WTC11 (cell line): Measurements from ENCODE around the gene ENAH. TPM values are rescaled to one million over a fixed set of nuclear protein-coding genes. Genes with fewer than 3 reads are reported as not detected.

Experiments
- ATAC-seq: fragments of 200-7000 bp; cut with Tn5 transposase; 2 replicates; pipeline ENCODE4 v1.10.0; 2021; ENCODE audit warnings: mild to moderate bottlenecking, moderate library complexity
- CTCF ChIA-PET: fragments of 300-600 bp; sonication (Branson Sonifier 250); formaldehyde crosslinking; loops from one replicate; lab custom pipeline; 2021; ENCODE audit warnings: antibody characterized with exemption; lab: Charles Lee
- POLR2A ChIA-PET: fragments of 350-600 bp; sonication (Branson Sonifier 250); formaldehyde crosslinking; loops from one replicate; lab custom pipeline; 2021; ENCODE audit warnings: antibody characterized with exemption; lab: Charles Lee
- DNase-seq: peaks from one replicate; pipeline ENCODE4 v3.0.0; 2021; ENCODE audit warnings: low spot score
- H3K27ac Mint-ChIP-seq: 2 replicates; pipeline ENCODE4 v1.8.0; 2021; ENCODE audit warnings: mixed read lengths
- H3K27me3 Mint-ChIP-seq: 2 replicates; pipeline ENCODE4 v1.8.0; 2021; ENCODE audit warnings: low read depth, mild to moderate bottlenecking, moderate library complexity, mixed read lengths
- H3K36me3 Mint-ChIP-seq: 2 replicates; pipeline ENCODE4 v1.8.0; 2021; ENCODE audit warnings: mixed read lengths
- H3K4me1 Mint-ChIP-seq: 2 replicates; pipeline ENCODE4 v1.8.0; 2022; ENCODE audit warnings: mixed read lengths
- H3K4me3 Mint-ChIP-seq: 2 replicates; pipeline ENCODE4 v1.8.0; 2021; ENCODE audit warnings: mild to moderate bottlenecking, moderate library complexity, mixed read lengths
- H3K9me3 Mint-ChIP-seq: 2 replicates; pipeline ENCODE4 v1.8.0; 2021; ENCODE audit warnings: mixed read lengths
- CBFB ChIP-seq: sonication (generic); formaldehyde crosslinking; IDR thresholded peaks from 2 replicates; pipeline ENCODE4 v1.8.1; 2022; ENCODE audit warnings: mild to moderate bottlenecking, low read depth, missing genetic modification reagents
- CREB1 ChIP-seq: sonication (generic); formaldehyde crosslinking; IDR thresholded peaks from 2 replicates; pipeline ENCODE4 v1.8.0; 2023; ENCODE audit warnings: mild to moderate bottlenecking, missing genetic modification reagents
- ESRRA ChIP-seq: sonication (generic); formaldehyde crosslinking; IDR thresholded peaks from 2 replicates; pipeline ENCODE4 v1.8.1; 2022; ENCODE audit warnings: mild to moderate bottlenecking, missing genetic modification reagents, borderline replicate concordance
- ETV6 ChIP-seq: sonication (generic); formaldehyde crosslinking; IDR thresholded peaks from 2 replicates; pipeline ENCODE4 v1.8.1; 2022; ENCODE audit warnings: mild to moderate bottlenecking, missing genetic modification reagents
- MXD4 ChIP-seq: fragments of 250-450 bp; sonication (Bioruptor Pico); IDR thresholded peaks from 2 replicates; pipeline ENCODE4 v1.8.0; 2021; ENCODE audit warnings: mild to moderate bottlenecking, moderate library complexity, borderline replicate concordance
- MYBL2 ChIP-seq: sonication (generic); formaldehyde crosslinking; IDR thresholded peaks from 2 replicates; pipeline ENCODE4 v1.8.1; 2023; ENCODE audit warnings: mild to moderate bottlenecking, moderate library complexity, missing genetic modification reagents
- NFATC4 ChIP-seq: fragments of 250-450 bp; sonication (Bioruptor Pico); IDR thresholded peaks from 2 replicates; pipeline ENCODE4 v1.9.0; 2021; ENCODE audit warnings: mild to moderate bottlenecking
- RELA ChIP-seq: sonication (generic); formaldehyde crosslinking; IDR thresholded peaks from 2 replicates; pipeline ENCODE4 v1.8.1; 2022; ENCODE audit warnings: missing genetic modification reagents, mild to moderate bottlenecking, borderline replicate concordance
- RORB ChIP-seq: fragments of 250-450 bp; sonication (Bioruptor Pico); IDR thresholded peaks from 2 replicates; pipeline ENCODE4 v1.9.0; 2021; ENCODE audit warnings: mild to moderate bottlenecking
- TEAD4 ChIP-seq: sonication (generic); formaldehyde crosslinking; IDR thresholded peaks from 2 replicates; pipeline ENCODE4 v1.8.0; 2022; ENCODE audit warnings: mild to moderate bottlenecking, missing genetic modification reagents
- ZNF317 ChIP-seq: sonication (generic); formaldehyde crosslinking; IDR thresholded peaks from 2 replicates; pipeline ENCODE4 v1.8.1; 2023; ENCODE audit warnings: low read depth, mild to moderate bottlenecking, moderate library complexity, missing genetic modification reagents, borderline replicate concordance
- ZNF416 ChIP-seq: fragments of 250-450 bp; sonication (Bioruptor Pico); IDR thresholded peaks from 2 replicates; pipeline ENCODE4 v1.9.0; 2021; ENCODE audit warnings: mild to moderate bottlenecking, inconsistent platforms
- total RNA-seq: library from RNA; stranded (reverse); gene quantifications from 3 replicates; pipeline ENCODE4 v1.2.3, GENCODE V29; 2021
- TF ChIP-seq, protein P1 (sequence below): sonication (generic); formaldehyde crosslinking; IDR thresholded peaks from 2 replicates; pipeline ENCODE4 v1.8.1; 2022; ENCODE audit warnings: mild to moderate bottlenecking, missing genetic modification reagents, moderate library complexity, borderline replicate concordance
- TF ChIP-seq, protein P2 (sequence below): sonication (generic); formaldehyde crosslinking; conservative IDR thresholded peaks from 2 replicates; pipeline ENCODE4 v1.8.1; 2022; ENCODE audit warnings: mild to moderate bottlenecking, missing genetic modification reagents
- TF ChIP-seq, protein P3 (sequence below): sonication (generic); formaldehyde crosslinking; IDR thresholded peaks from 2 replicates; pipeline ENCODE4 v1.8.0; 2023; ENCODE audit warnings: mild to moderate bottlenecking, missing genetic modification reagents
- TF ChIP-seq, protein P4 (sequence below): sonication (generic); formaldehyde crosslinking; conservative IDR thresholded peaks from 2 replicates; pipeline ENCODE4 v1.8.1; 2023; ENCODE audit warnings: mild to moderate bottlenecking, low read depth, missing genetic modification reagents, moderate library complexity
- TF ChIP-seq, protein P5 (sequence below): sonication (generic); formaldehyde crosslinking; IDR thresholded peaks from 2 replicates; pipeline ENCODE4 v1.8.0; 2022; ENCODE audit warnings: mild to moderate bottlenecking, missing genetic modification reagents
- TF ChIP-seq, protein P6 (sequence below): sonication (generic); formaldehyde crosslinking; IDR thresholded peaks from 2 replicates; pipeline ENCODE4 v1.8.1; 2023; ENCODE audit warnings: mild to moderate bottlenecking, missing genetic modification reagents

ENAH gene
- total RNA-seq, 1 experiment from 2014 or later = 227 TPM

DNA sequence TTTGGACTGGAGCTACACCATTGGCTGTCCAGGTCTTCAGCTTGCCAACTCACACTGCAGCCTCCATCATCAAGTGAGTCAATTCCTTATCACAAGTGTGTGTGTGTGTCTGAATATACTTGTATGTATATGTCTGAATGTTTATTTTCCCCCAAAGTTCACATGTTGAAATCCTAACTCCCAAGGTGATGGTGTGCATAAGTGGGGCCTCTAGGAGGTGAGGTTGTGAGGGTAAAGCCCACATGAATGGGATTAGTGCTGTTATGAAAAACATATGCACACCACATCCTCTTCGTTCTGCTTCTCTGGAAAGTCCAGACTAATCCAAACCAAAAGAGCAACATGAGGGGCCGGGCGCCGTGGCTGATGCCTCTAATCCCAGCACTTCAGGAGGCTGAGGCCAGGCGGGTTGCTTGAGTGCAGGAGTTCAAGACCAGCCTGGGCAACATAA lies 176.4 kb downstream of the ENAH start:
- no peaks in the 10 kb centered on the region for H3K9me3 Mint-ChIP-seq
- CTCF ChIA-PET = interaction anchor here (0.6 to 2.3 kb wide), 4 partner anchors 72 to 435 kb away, joined by 3 to 38 read pairs (median 4); partner anchors contain the start of gene SRP9
- DNase-seq (no peak), ATAC-seq (no peak)
- H3K27ac Mint-ChIP-seq = no peak overlapping the region
- TF ChIP-seq RORB (no peak), NFATC4 (CRISPR knock-in tag) (no peak), ETV6 (CRISPR knock-in tag) (no peak)
- TF ChIP-seq, protein P1, sequence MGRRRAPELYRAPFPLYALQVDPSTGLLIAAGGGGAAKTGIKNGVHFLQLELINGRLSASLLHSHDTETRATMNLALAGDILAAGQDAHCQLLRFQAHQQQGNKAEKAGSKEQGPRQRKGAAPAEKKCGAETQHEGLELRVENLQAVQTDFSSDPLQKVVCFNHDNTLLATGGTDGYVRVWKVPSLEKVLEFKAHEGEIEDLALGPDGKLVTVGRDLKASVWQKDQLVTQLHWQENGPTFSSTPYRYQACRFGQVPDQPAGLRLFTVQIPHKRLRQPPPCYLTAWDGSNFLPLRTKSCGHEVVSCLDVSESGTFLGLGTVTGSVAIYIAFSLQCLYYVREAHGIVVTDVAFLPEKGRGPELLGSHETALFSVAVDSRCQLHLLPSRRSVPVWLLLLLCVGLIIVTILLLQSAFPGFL (CRISPR knock-in tag) = no peak
- TF ChIP-seq, protein P2, sequence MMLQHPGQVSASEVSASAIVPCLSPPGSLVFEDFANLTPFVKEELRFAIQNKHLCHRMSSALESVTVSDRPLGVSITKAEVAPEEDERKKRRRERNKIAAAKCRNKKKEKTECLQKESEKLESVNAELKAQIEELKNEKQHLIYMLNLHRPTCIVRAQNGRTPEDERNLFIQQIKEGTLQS (CRISPR knock-in tag) = no peak
- TF ChIP-seq, protein P3, sequence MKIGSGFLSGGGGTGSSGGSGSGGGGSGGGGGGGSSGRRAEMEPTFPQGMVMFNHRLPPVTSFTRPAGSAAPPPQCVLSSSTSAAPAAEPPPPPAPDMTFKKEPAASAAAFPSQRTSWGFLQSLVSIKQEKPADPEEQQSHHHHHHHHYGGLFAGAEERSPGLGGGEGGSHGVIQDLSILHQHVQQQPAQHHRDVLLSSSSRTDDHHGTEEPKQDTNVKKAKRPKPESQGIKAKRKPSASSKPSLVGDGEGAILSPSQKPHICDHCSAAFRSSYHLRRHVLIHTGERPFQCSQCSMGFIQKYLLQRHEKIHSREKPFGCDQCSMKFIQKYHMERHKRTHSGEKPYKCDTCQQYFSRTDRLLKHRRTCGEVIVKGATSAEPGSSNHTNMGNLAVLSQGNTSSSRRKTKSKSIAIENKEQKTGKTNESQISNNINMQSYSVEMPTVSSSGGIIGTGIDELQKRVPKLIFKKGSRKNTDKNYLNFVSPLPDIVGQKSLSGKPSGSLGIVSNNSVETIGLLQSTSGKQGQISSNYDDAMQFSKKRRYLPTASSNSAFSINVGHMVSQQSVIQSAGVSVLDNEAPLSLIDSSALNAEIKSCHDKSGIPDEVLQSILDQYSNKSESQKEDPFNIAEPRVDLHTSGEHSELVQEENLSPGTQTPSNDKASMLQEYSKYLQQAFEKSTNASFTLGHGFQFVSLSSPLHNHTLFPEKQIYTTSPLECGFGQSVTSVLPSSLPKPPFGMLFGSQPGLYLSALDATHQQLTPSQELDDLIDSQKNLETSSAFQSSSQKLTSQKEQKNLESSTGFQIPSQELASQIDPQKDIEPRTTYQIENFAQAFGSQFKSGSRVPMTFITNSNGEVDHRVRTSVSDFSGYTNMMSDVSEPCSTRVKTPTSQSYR = no peak
- TF ChIP-seq, protein P4, sequence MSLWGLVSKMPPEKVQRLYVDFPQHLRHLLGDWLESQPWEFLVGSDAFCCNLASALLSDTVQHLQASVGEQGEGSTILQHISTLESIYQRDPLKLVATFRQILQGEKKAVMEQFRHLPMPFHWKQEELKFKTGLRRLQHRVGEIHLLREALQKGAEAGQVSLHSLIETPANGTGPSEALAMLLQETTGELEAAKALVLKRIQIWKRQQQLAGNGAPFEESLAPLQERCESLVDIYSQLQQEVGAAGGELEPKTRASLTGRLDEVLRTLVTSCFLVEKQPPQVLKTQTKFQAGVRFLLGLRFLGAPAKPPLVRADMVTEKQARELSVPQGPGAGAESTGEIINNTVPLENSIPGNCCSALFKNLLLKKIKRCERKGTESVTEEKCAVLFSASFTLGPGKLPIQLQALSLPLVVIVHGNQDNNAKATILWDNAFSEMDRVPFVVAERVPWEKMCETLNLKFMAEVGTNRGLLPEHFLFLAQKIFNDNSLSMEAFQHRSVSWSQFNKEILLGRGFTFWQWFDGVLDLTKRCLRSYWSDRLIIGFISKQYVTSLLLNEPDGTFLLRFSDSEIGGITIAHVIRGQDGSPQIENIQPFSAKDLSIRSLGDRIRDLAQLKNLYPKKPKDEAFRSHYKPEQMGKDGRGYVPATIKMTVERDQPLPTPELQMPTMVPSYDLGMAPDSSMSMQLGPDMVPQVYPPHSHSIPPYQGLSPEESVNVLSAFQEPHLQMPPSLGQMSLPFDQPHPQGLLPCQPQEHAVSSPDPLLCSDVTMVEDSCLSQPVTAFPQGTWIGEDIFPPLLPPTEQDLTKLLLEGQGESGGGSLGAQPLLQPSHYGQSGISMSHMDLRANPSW = no peak
- H3K27me3 Mint-ChIP-seq = peaks cover 4% of the 10 kb centered on the region
- H3K36me3 Mint-ChIP-seq = no peaks in the 10 kb centered on the region
- H3K4me3 Mint-ChIP-seq = no peak overlapping the region
- peaks cover 14% of the 10 kb centered on the region for H3K4me1 Mint-ChIP-seq
- POLR2A ChIA-PET = no interaction called here

DNA sequence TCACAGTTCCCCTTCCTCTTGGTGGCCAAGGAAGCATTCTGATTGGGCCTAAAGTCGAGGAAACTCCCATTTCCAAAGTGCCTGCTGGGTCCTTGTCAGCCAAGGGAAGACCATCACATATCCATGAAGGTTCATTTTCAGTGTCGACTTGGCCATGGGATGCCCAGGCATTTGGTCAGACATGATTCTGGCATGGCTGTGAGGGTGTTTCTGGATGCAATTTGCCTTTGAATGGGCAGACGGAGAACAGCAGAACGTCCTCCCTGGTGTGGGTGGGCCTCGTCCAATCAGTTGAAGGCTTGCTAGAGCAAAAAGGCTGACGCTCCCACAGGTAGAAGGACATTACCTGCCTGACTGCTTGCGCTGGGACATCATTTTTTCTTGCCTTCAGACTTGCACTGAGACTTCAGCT lies 176.8 kb downstream of the ENAH start:
- peaks cover 15% of the 10 kb centered on the region for H3K4me1 Mint-ChIP-seq
- no peaks in the 10 kb centered on the region for H3K36me3 Mint-ChIP-seq
- peaks cover 4% of the 10 kb centered on the region for H3K27me3 Mint-ChIP-seq
- no peaks in the 10 kb centered on the region for H3K9me3 Mint-ChIP-seq
- ChIA-PET CTCF (interaction anchor here (0.6 to 2.3 kb wide), 7 partner anchors 9 to 342 kb away, joined by 3 to 99 read pairs (median 19); partner anchors contain the start of gene SRP9), POLR2A (no interaction called here)
- TF ChIP-seq ESRRA (CRISPR knock-in tag) (no peak), RELA (CRISPR knock-in tag) (no peak), MYBL2 (no peak), MXD4 (CRISPR knock-in tag) (no peak), ZNF416 (CRISPR knock-in tag) (no peak), ZNF317 (CRISPR knock-in tag) (no peak), CREB1 (no peak), ETV6 (CRISPR knock-in tag) (no peak), TEAD4 (CRISPR knock-in tag) (no peak), CBFB (CRISPR knock-in tag) (no peak)
- TF ChIP-seq, protein P5, sequence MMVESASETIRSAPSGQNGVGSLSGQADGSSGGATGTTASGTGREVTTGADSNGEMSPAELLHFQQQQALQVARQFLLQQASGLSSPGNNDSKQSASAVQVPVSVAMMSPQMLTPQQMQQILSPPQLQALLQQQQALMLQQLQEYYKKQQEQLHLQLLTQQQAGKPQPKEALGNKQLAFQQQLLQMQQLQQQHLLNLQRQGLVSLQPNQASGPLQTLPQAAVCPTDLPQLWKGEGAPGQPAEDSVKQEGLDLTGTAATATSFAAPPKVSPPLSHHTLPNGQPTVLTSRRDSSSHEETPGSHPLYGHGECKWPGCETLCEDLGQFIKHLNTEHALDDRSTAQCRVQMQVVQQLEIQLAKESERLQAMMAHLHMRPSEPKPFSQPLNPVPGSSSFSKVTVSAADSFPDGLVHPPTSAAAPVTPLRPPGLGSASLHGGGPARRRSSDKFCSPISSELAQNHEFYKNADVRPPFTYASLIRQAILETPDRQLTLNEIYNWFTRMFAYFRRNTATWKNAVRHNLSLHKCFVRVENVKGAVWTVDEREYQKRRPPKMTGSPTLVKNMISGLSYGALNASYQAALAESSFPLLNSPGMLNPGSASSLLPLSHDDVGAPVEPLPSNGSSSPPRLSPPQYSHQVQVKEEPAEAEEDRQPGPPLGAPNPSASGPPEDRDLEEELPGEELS = no peak
- TF ChIP-seq, protein P6, sequence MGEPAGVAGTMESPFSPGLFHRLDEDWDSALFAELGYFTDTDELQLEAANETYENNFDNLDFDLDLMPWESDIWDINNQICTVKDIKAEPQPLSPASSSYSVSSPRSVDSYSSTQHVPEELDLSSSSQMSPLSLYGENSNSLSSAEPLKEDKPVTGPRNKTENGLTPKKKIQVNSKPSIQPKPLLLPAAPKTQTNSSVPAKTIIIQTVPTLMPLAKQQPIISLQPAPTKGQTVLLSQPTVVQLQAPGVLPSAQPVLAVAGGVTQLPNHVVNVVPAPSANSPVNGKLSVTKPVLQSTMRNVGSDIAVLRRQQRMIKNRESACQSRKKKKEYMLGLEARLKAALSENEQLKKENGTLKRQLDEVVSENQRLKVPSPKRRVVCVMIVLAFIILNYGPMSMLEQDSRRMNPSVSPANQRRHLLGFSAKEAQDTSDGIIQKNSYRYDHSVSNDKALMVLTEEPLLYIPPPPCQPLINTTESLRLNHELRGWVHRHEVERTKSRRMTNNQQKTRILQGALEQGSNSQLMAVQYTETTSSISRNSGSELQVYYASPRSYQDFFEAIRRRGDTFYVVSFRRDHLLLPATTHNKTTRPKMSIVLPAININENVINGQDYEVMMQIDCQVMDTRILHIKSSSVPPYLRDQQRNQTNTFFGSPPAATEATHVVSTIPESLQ (CRISPR knock-in tag) = no peak
- no peak for ATAC-seq
- no peak overlapping the region for H3K4me3 Mint-ChIP-seq
- no peak for DNase-seq
- H3K27ac Mint-ChIP-seq = no peak overlapping the region
